ENCODE measurements around the gene HTRA1. TPM values are rescaled to one million over a fixed set of nuclear protein-coding genes. Genes with fewer than 3 reads are reported as not detected.

The HTRA1 gene
- total RNA-seq, 6 experiments from 2014 or later, result 55.0 to 67.2 (median 61.9) TPM

DNA sequence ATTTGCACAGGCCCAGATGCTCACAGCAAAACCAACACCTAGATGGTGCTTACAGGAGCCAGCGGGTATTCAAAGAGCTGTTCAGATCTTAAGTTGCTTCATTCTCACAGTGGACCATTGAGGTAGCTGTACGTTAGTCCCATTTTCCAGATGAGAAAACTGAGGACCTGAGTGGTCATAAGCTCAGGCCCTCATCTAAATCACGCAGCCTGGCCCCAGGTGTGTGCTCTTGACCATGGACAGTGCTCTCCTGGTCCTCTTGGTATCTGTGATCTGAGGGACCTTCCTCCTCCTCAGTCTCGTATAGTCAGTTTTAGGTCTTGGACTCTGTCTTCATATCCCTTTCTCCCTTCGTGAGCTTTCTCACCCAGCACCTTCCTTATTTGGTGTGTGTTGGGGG is 43.7 kb downstream of the HTRA1 start:
- peaks cover 15% of the 10 kb centered on the region for H3K4me1 Mint-ChIP-seq (ENCODE audit: low read depth)
- no peak overlapping the region for H3K4me3 Mint-ChIP-seq
- H3K27ac Mint-ChIP-seq, result no peak overlapping the region; the same call in 1 of the 2 replicates
- DNase-seq, result no peak
- no peaks in the 10 kb centered on the region for H3K9me3 Mint-ChIP-seq
- no peaks in the 10 kb centered on the region for H3K36me3 Mint-ChIP-seq (ENCODE audit: low read depth)
- peaks cover 3% of the 10 kb centered on the region; the same call in 1 of the 2 replicates for H3K27me3 Mint-ChIP-seq (ENCODE audit: insufficient read depth)
- TF ChIP-seq CTCF (IDR thresholded peaks at IDR 0.05), result no peak

DNA sequence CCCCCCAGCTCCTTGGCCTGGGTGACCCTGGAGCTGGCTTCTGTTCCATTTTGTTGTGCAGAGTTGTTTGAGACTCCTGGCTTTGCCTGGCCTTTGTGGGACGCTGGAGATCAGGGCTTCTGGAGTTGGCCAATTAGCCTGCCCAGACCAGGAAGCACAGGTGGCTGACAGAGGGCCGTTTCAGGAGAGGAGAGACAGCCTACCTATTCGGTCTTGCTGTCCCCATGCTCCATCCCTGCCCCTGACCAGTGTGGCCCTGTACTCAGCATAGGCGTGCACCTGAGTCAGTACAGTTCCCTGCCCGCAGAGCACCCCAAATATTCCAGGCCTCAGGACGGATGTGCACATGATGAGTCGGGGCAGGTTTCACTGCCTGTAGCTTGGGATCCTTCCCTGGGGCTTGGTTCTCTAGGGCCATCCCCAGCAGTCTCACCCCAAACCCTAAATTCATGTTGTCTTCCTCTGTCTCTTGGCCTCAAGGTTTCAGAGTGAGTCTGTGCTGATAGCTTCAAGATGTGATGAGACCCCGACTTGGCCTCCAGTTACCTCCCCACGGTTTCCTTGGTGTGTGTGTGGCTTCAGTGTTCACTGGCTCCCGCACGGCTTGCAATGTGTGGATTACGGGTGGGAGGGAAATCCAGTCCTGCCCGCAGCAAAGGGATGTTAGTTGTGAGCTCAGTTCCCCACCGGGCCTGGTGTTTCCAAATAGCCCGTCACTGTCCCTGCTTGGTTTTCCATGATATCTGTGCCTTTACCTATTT is 44.7 kb downstream of the HTRA1 start:
- H3K4me3 Mint-ChIP-seq, result no peak overlapping the region
- DNase-seq, result no peak
- peaks cover 14% of the 10 kb centered on the region for H3K4me1 Mint-ChIP-seq (ENCODE audit: low read depth)
- peaks cover 3% of the 10 kb centered on the region; the same call in 1 of the 2 replicates for H3K27me3 Mint-ChIP-seq (ENCODE audit: insufficient read depth)
- no peaks in the 10 kb centered on the region for H3K36me3 Mint-ChIP-seq (ENCODE audit: low read depth)
- no peak overlapping the region for H3K27ac Mint-ChIP-seq
- no peaks in the 10 kb centered on the region for H3K9me3 Mint-ChIP-seq
- TF ChIP-seq CTCF (IDR thresholded peaks at IDR 0.05), result no peak

DNA sequence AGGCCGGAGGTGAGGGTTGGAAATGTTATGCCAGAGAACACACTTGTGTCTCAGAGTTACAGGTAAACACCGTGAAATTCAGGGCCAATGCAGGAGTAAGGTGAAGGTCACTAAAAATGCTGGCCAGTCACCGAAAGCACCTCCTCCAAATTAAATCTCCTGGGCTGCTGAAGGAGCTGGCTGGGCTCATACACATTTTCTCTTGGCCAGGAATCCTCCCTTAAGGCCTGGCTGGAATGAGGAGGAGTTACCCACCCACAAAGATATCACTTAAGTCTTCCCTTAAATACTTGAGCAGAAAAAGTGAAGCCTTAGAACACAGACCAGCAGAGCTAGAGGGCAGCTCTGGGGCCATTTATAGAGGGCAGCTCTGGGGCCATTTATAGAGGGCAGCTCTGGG is 46.3 kb downstream of the HTRA1 start:
- Mint-ChIP-seq H3K36me3 (ENCODE audit: low read depth) (no peaks in the 10 kb centered on the region), H3K27ac (no peak overlapping the region), H3K4me1 (ENCODE audit: low read depth) (peaks cover 14% of the 10 kb centered on the region), H3K9me3 (no peaks in the 10 kb centered on the region), H3K4me3 (no peak overlapping the region), H3K27me3 (ENCODE audit: insufficient read depth) (peaks cover 3% of the 10 kb centered on the region; the same call in 1 of the 2 replicates)
- no peak for DNase-seq
- TF ChIP-seq CTCF (IDR thresholded peaks at IDR 0.05), result no peak

DNA sequence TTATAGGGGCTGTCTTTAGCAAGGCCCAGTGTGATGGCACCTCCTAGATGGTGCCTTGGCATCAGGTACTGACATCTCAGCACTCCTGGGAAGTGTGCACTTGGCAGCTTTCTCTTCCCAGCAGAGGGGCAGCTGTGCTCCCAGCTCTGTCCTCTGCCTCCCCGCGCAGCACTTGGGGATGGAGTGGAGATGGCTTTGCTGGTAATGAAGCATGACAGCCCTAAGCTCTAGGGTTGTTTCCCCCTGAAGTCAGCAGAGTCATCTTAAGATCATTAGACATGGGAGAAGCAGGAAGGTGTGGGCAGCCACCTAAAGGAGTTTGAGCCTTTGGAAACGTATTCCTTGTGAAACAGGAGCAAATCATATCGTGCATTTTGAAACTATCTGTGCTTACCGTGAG is 46.7 kb downstream of the HTRA1 start:
- Mint-ChIP-seq H3K27me3 (ENCODE audit: insufficient read depth) (peaks cover 3% of the 10 kb centered on the region; the same call in 1 of the 2 replicates), H3K9me3 (no peaks in the 10 kb centered on the region), H3K36me3 (ENCODE audit: low read depth) (no peaks in the 10 kb centered on the region), H3K4me3 (no peak overlapping the region), H3K4me1 (ENCODE audit: low read depth) (peaks cover 14% of the 10 kb centered on the region), H3K27ac (no peak overlapping the region)
- DNase-seq, result no peak
- no peak for TF ChIP-seq CTCF (IDR thresholded peaks at IDR 0.05)

- DNase-seq, result no peak
- no peak overlapping the region for H3K4me3 Mint-ChIP-seq
- no peak for TF ChIP-seq CTCF (IDR thresholded peaks at IDR 0.05)
- H3K36me3 Mint-ChIP-seq (ENCODE audit: low read depth), result peaks cover 4% of the 10 kb centered on the region; the same call in 1 of the 2 replicates
- no peak overlapping the region for H3K27ac Mint-ChIP-seq
- H3K4me1 Mint-ChIP-seq (ENCODE audit: low read depth), result peaks cover 16% of the 10 kb centered on the region
- H3K27me3 Mint-ChIP-seq (ENCODE audit: insufficient read depth), result peaks cover 3% of the 10 kb centered on the region; the same call in 1 of the 2 replicates
- no peaks in the 10 kb centered on the region for H3K9me3 Mint-ChIP-seq
These were observed 48.0 kb downstream of the HTRA1 start for GRCh38 chr10:122509323-122509722.
